Measurements from ENCODE around the gene NRDE2.

DNA sequence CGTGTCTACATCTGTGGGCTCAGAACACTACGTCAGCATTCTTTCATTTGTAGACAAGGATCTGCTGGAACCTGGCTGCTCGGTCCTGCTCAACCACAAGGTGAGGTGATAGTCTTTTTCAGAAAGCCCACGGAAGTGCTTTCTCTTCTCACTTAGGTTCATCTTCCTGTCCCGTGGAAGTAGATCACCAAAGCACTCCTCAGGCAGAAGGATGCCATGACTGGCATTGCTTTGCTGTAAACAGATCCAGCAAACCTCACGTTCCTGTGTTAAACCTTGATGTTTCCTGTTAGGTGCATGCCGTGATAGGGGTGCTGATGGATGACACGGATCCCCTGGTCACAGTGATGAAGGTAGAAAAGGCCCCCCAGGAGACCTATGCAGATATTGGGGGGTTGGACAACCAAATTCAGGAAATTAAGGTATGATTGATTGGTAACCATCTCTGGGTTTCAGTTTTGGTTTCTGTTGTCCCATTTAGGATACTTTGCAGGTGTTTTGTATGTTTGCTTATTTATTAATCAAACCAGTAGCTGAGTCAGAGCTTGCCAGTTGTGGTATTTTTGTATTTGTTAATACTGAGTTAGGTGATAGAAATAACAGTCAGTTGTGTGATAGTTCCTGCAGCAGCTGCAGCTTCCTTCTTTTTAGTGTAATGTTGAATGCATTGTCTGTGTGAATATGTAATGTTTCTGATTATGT lies 67.8 kb downstream of the NRDE2 start:
- TF ChIP-seq POLR2A (IDR thresholded peaks at IDR 0.05; ENCODE audit: low read length) (no peak), GATA1 (IDR thresholded peaks at IDR 0.05; ENCODE audit: low read depth, low read length) (no peak)
